CD4-positive, CD25-positive, alpha-beta regulatory T cell (primary cell): ENCODE data around the gene LINC00237. TPM values are rescaled to one million over a fixed set of nuclear protein-coding genes. Genes with fewer than 3 reads are reported as not detected.

Experiments
- ATAC-seq, 2 donors: fragments of 150-1000 bp; cut with Tn5 transposase; one replicate each; pipeline ENCODE4 v1.10.0; 2021; ENCODE audit warnings: low read depth in 2 of 2, moderate number of reproducible peaks in 2 of 2, moderate library complexity in 1 of 2
- DNase-seq, 3 donors: peaks; one replicate each; pipeline versions ENCODE4 v3.0.0 to v3.0.0-alpha.2; 2012 to 2022; ENCODE audit warnings: mixed read lengths in 1 of 3
- H3K27ac ChIP-seq: one replicate; pipeline ENCODE4 v1.7.0; 2013; ENCODE audit warnings: mild to moderate bottlenecking, low read length; ENCODE audit not compliant: insufficient read depth, poor library complexity, severe bottlenecking
- H3K27me3 ChIP-seq: one replicate; pipeline ENCODE4 v1.7.0; 2013; ENCODE audit warnings: low read length; ENCODE audit not compliant: control insufficient read depth, insufficient read depth
- H3K36me3 ChIP-seq: one replicate; pipeline ENCODE4 v1.7.0; 2013; ENCODE audit warnings: mild to moderate bottlenecking, low read length, moderate library complexity; ENCODE audit not compliant: control insufficient read depth, insufficient read depth
- H3K4me1 ChIP-seq: 2 replicates; pipeline ENCODE4 v1.7.0; 2013; ENCODE audit warnings: mild to moderate bottlenecking, low read length; ENCODE audit not compliant: insufficient read depth, control insufficient read depth, poor library complexity, severe bottlenecking
- H3K4me3 ChIP-seq: one replicate; pipeline ENCODE4 v1.7.0; 2013; ENCODE audit warnings: low read depth, mild to moderate bottlenecking, low read length, moderate library complexity
- H3K9me3 ChIP-seq, 2 experiments: 1 replicate in 1 of 2; 2 replicates in 1 of 2; pipeline ENCODE4 v1.7.0; 2013; ENCODE audit warnings: low read length in 2 of 2, mild to moderate bottlenecking in 1 of 2, moderate library complexity in 1 of 2; ENCODE audit not compliant: control insufficient read depth in 2 of 2
- H3K27ac Mint-ChIP-seq, 3 donors: one replicate each; pipeline ENCODE4 v1.8.0; 2020 to 2022; ENCODE audit warnings: mild to moderate bottlenecking in 3 of 3, mixed read lengths in 3 of 3, moderate library complexity in 2 of 3
- H3K27me3 Mint-ChIP-seq: one replicate; pipeline ENCODE4 v1.8.0; 2022; ENCODE audit warnings: mild to moderate bottlenecking, mixed read lengths
- H3K36me3 Mint-ChIP-seq: one replicate; pipeline ENCODE4 v1.8.0; 2020; ENCODE audit warnings: mixed read lengths
- H3K4me1 Mint-ChIP-seq, 4 donors: one replicate each; pipeline ENCODE4 v1.8.0; 2020 to 2022; ENCODE audit warnings: mixed read lengths in 4 of 4, mild to moderate bottlenecking in 1 of 4
- H3K4me3 Mint-ChIP-seq, 4 donors: one replicate each; pipeline ENCODE4 v1.8.0; 2020 to 2022; ENCODE audit warnings: mild to moderate bottlenecking in 4 of 4, mixed read lengths in 4 of 4, moderate library complexity in 3 of 4
- H3K9me3 Mint-ChIP-seq, 7 donors: one replicate each; pipeline ENCODE4 v1.8.0; 2020 to 2022; ENCODE audit warnings: mixed read lengths in 7 of 7, mild to moderate bottlenecking in 3 of 7, moderate library complexity in 2 of 7
- polyA plus RNA-seq, 4 donors: library from polyadenylated mRNA; unstranded; fragments of 300-500 nt; fragmentation: Illumina TruSeq; gene quantifications; one replicate each; pipeline ENCODE4 v1.2.3, GENCODE V29; 2021
- total RNA-seq: library from RNA; stranded (reverse); gene quantifications from one replicate; pipeline ENCODE4 v1.2.3, GENCODE V29; 2022

Gene LINC00237
- total RNA-seq (not detected), polyA plus RNA-seq (under 1 TPM in 1 of 4 donors, not detected in 3; 0.30 TPM)

GRCh38 chr20:21106171-21107017, at the start of gene LINC00237:
TSS of gene LINC00237 (minus strand) at chr20:21106358.
- ATAC-seq (no peak), DNase-seq (no peak)
- H3K4me3 Mint-ChIP-seq: peak within 1 kb of the TSS in 3 of 4 donors; percentile 22 to 41 (median 29)
- H3K4me3 ChIP-seq: no peak within 1 kb of the TSS
- peaks cover 0 to 4% (median 0%) of the 10 kb centered on the region in 7 donors for H3K9me3 Mint-ChIP-seq
- H3K27me3 ChIP-seq: peaks cover 48% of the 10 kb centered on the region
- H3K27ac ChIP-seq: no peak within 1 kb of the TSS
- no peaks in the 10 kb centered on the region for H3K9me3 ChIP-seq
- peaks cover 87% of the 10 kb centered on the region for H3K27me3 Mint-ChIP-seq
- no peak within 1 kb of the TSS for H3K27ac Mint-ChIP-seq
- no peaks in the 10 kb centered on the region for H3K36me3 Mint-ChIP-seq
- H3K36me3 ChIP-seq: no peaks in the 10 kb centered on the region
- peaks cover 39% of the 10 kb centered on the region for H3K4me1 ChIP-seq
- peaks cover 5 to 36% (median 14%) of the 10 kb centered on the region in 4 donors for H3K4me1 Mint-ChIP-seq

- Mint-ChIP-seq H3K36me3 (peaks cover 31% of the 10 kb centered on the region), H3K4me3 (no peak overlapping the region), H3K4me1 (peaks cover 0 to 13% (median 3%) of the 10 kb centered on the region in 4 donors), H3K27me3 (no peaks in the 10 kb centered on the region), H3K9me3 (peaks cover 0 to 4% (median 0%) of the 10 kb centered on the region in 7 donors), H3K27ac (no peak overlapping the region)
- no peak overlapping the region for H3K27ac ChIP-seq
- no peaks in the 10 kb centered on the region for H3K9me3 ChIP-seq
- H3K36me3 ChIP-seq: peaks cover 11% of the 10 kb centered on the region
- no peak for DNase-seq
- ATAC-seq: no peak
- no peaks in the 10 kb centered on the region for H3K27me3 ChIP-seq
- H3K4me3 ChIP-seq: no peak overlapping the region
- no peaks in the 10 kb centered on the region for H3K4me1 ChIP-seq
Observed at GRCh38 chr20:21155268-21155667, 49.1 kb upstream of the LINC00237 start.

- peaks cover 32% of the 10 kb centered on the region for H3K36me3 Mint-ChIP-seq
Observed at GRCh38 chr20:21154692-21155091, 48.5 kb upstream of the LINC00237 start.

GRCh38 chr20:21151791-21152190, 45.6 kb upstream of the LINC00237 start:
- Histone ChIP-seq H3K4me3 (no peak overlapping the region), H3K27ac (no peak overlapping the region), H3K36me3 (peaks cover 14% of the 10 kb centered on the region), H3K27me3 (no peaks in the 10 kb centered on the region), H3K4me1 (no peaks in the 10 kb centered on the region), H3K9me3 (no peaks in the 10 kb centered on the region)
- Mint-ChIP-seq H3K4me1 (peaks cover 0 to 18% (median 1%) of the 10 kb centered on the region in 4 donors), H3K9me3 (peaks cover 0 to 4% (median 0%) of the 10 kb centered on the region in 7 donors), H3K27me3 (no peaks in the 10 kb centered on the region), H3K27ac (no peak overlapping the region), H3K36me3 (peaks cover 58% of the 10 kb centered on the region), H3K4me3 (no peak overlapping the region)
- no peak for DNase-seq
- ATAC-seq: no peak

More at GRCh38 chr20:21154692-21155091, 48.5 kb upstream of the LINC00237 start:
- no peak overlapping the region for H3K4me3 Mint-ChIP-seq
- H3K27ac Mint-ChIP-seq: no peak overlapping the region
- no peaks in the 10 kb centered on the region for H3K27me3 ChIP-seq
- peaks cover 7% of the 10 kb centered on the region for H3K36me3 ChIP-seq
- no peaks in the 10 kb centered on the region for H3K27me3 Mint-ChIP-seq
- H3K27ac ChIP-seq: no peak overlapping the region
- H3K4me1 Mint-ChIP-seq: peaks cover 0 to 13% (median 3%) of the 10 kb centered on the region in 4 donors
- DNase-seq (no peak), ATAC-seq (no peak)
- H3K9me3 ChIP-seq: no peaks in the 10 kb centered on the region
- H3K4me3 ChIP-seq: no peak overlapping the region
- no peaks in the 10 kb centered on the region for H3K4me1 ChIP-seq
- peaks cover 0 to 4% (median 0%) of the 10 kb centered on the region in 7 donors for H3K9me3 Mint-ChIP-seq

- Mint-ChIP-seq H3K27me3 (no peaks in the 10 kb centered on the region), H3K27ac (no peak overlapping the region), H3K36me3 (peaks cover 49% of the 10 kb centered on the region), H3K4me3 (no peak overlapping the region), H3K9me3 (peaks cover 0 to 4% (median 0%) of the 10 kb centered on the region in 7 donors), H3K4me1 (peaks cover 0 to 14% (median 1%) of the 10 kb centered on the region in 4 donors)
- Histone ChIP-seq H3K4me3 (no peak overlapping the region), H3K36me3 (peaks cover 14% of the 10 kb centered on the region), H3K9me3 (no peaks in the 10 kb centered on the region), H3K4me1 (no peaks in the 10 kb centered on the region), H3K27ac (no peak overlapping the region), H3K27me3 (no peaks in the 10 kb centered on the region)
- no peak for ATAC-seq
- no peak for DNase-seq
Observed at GRCh38 chr20:21149344-21149743, 43.2 kb upstream of the LINC00237 start.

GRCh38 chr20:21147593-21147992, 41.4 kb upstream of the LINC00237 start:
- H3K4me1 Mint-ChIP-seq: peaks cover 0 to 12% (median 0%) of the 10 kb centered on the region in 4 donors
- ATAC-seq (no peak), DNase-seq (peak in 1 of 3 donors; percentile 9)
- H3K27me3 Mint-ChIP-seq: no peaks in the 10 kb centered on the region
- peaks cover 0 to 4% (median 0%) of the 10 kb centered on the region in 7 donors for H3K9me3 Mint-ChIP-seq
- H3K27me3 ChIP-seq: no peaks in the 10 kb centered on the region
- no peak overlapping the region for H3K27ac ChIP-seq
- peaks cover 45% of the 10 kb centered on the region for H3K36me3 Mint-ChIP-seq
- peaks cover 14% of the 10 kb centered on the region for H3K36me3 ChIP-seq
- H3K4me3 ChIP-seq: no peak overlapping the region
- H3K4me1 ChIP-seq: no peaks in the 10 kb centered on the region
- no peaks in the 10 kb centered on the region for H3K9me3 ChIP-seq
- H3K27ac Mint-ChIP-seq: peak overlapping the region in 2 of 3 donors; percentile 73 to 83
- no peak overlapping the region for H3K4me3 Mint-ChIP-seq

GRCh38 chr20:21146215-21146614, 40.1 kb upstream of the LINC00237 start:
- DNase-seq (no peak), ATAC-seq (no peak)
- no peaks in the 10 kb centered on the region for H3K27me3 ChIP-seq
- H3K36me3 ChIP-seq: peaks cover 14% of the 10 kb centered on the region
- H3K36me3 Mint-ChIP-seq: peaks cover 48% of the 10 kb centered on the region
- no peak overlapping the region for H3K27ac Mint-ChIP-seq
- H3K9me3 ChIP-seq: no peaks in the 10 kb centered on the region
- H3K27me3 Mint-ChIP-seq: no peaks in the 10 kb centered on the region
- H3K9me3 Mint-ChIP-seq: peaks cover 0 to 2% (median 0%) of the 10 kb centered on the region in 7 donors
- H3K4me1 ChIP-seq: no peaks in the 10 kb centered on the region
- no peak overlapping the region for H3K27ac ChIP-seq
- H3K4me3 ChIP-seq: no peak overlapping the region
- H3K4me1 Mint-ChIP-seq: peaks cover 0 to 8% (median 0%) of the 10 kb centered on the region in 4 donors
- no peak overlapping the region for H3K4me3 Mint-ChIP-seq
